Keratinocyte (primary cell): ENCODE results near the gene HIGD1B. TPM values are rescaled to one million over a fixed set of nuclear protein-coding genes. Genes with fewer than 3 reads are reported as not detected.

ENCODE experiments used
- DNase-seq: peaks from one replicate; pipeline ENCODE4 v3.0.0-alpha.2; 2011; ENCODE audit warnings: low read depth, missing footprints, low spot score
- FAIRE-seq: peaks from 2 replicates; lab custom pipeline; 2011; peaks lifted over from hg19 to GRCh38; lab: Jason Lieb, UNC
- H2AFZ ChIP-seq: 2 replicates; pipeline ENCODE4 v1.6.0; 2012; ENCODE audit warnings: low read length, control low read depth, inconsistent platforms; ENCODE audit not compliant: control insufficient read depth
- H3K27ac ChIP-seq: 2 replicates; pipeline ENCODE4 v1.5.1; 2011; ENCODE audit warnings: low read length; ENCODE audit not compliant: control insufficient read depth, insufficient read depth
- H3K27me3 ChIP-seq: 3 replicates; pipeline ENCODE4 v1.6.0; 2011; ENCODE audit warnings: low read length; ENCODE audit not compliant: control insufficient read depth, insufficient read depth; ENCODE audit errors: extremely low read depth
- H3K36me3 ChIP-seq, 2 experiments: 2 replicates in 1 of 2; 3 replicates in 1 of 2; pipeline ENCODE4 v1.5.1; 2011; ENCODE audit warnings: low read length in 2 of 2, mild to moderate bottlenecking in 1 of 2; ENCODE audit not compliant: control insufficient read depth in 2 of 2, insufficient read depth in 2 of 2; ENCODE audit errors: extremely low read depth in 1 of 2
- H3K4me1 ChIP-seq: 3 replicates; pipeline ENCODE4 v1.5.1; 2011; ENCODE audit warnings: low read length; ENCODE audit not compliant: control insufficient read depth, insufficient read depth; ENCODE audit errors: extremely low read depth
- H3K4me2 ChIP-seq: 3 replicates; pipeline ENCODE4 v1.6.0; 2011; ENCODE audit warnings: low read depth, low read length; ENCODE audit not compliant: control insufficient read depth, insufficient read depth; ENCODE audit errors: extremely low read depth
- H3K4me3 ChIP-seq, 3 experiments: fragments of 200-600 bp in 1 of 3; sonication (generic) in 1 of 3; 2 replicates in 2 of 3; 3 replicates in 1 of 3; pipeline ENCODE4 v1.5.1; 2011 to 2016; ENCODE audit warnings: low read length in 3 of 3, mild to moderate bottlenecking in 3 of 3, control low read depth in 2 of 3, inconsistent platforms in 1 of 3, low read depth in 1 of 3, mixed read lengths in 1 of 3, mixed run types in 1 of 3, moderate library complexity in 1 of 3; ENCODE audit not compliant: control insufficient read depth in 2 of 3, insufficient read depth in 2 of 3; ENCODE audit errors: extremely low read depth in 1 of 3
- H3K79me2 ChIP-seq: 2 replicates; pipeline ENCODE4 v1.6.0; 2012; ENCODE audit warnings: low read length; ENCODE audit not compliant: control insufficient read depth, insufficient read depth
- H3K9ac ChIP-seq: 3 replicates; pipeline ENCODE4 v1.6.0; 2011; ENCODE audit warnings: low read length; ENCODE audit not compliant: control insufficient read depth, insufficient read depth; ENCODE audit errors: extremely low read depth
- H3K9me1 ChIP-seq: 3 replicates; pipeline ENCODE4 v1.6.0; 2011; ENCODE audit warnings: low read length; ENCODE audit not compliant: control insufficient read depth, insufficient read depth; ENCODE audit errors: extremely low read depth
- H3K9me3 ChIP-seq: 2 replicates; pipeline ENCODE4 v1.5.1; 2012; ENCODE audit warnings: low read depth, low read length; ENCODE audit not compliant: control insufficient read depth
- H4K20me1 ChIP-seq: 3 replicates; pipeline ENCODE4 v1.6.0; 2011; ENCODE audit warnings: low read length; ENCODE audit not compliant: control insufficient read depth, insufficient read depth; ENCODE audit errors: extremely low read depth
- CTCF ChIP-seq, 3 experiments: IDR thresholded peaks in 1 of 3; conservative IDR thresholded peaks in 1 of 3; optimal IDR thresholded peaks in 1 of 3; 2 replicates in 2 of 3; 3 replicates in 1 of 3; pipeline versions ENCODE3 to v1.5.1; 2011; ENCODE audit warnings: low read length in 3 of 3, mild to moderate bottlenecking in 3 of 3, moderate library complexity in 2 of 3, control low read depth in 1 of 3, inconsistent platforms in 1 of 3; ENCODE audit not compliant: insufficient read depth in 2 of 3; ENCODE audit errors: extremely low read depth in 1 of 3
- EZH2 ChIP-seq: IDR thresholded peaks from one replicate; pipeline ENCODE4 v1.6.1; 2012; ENCODE audit warnings: inconsistent platforms, mild to moderate bottlenecking, low read length, moderate library complexity
- dilution Hi-C: fragments of 300-500 bp; cut with MboI; formaldehyde crosslinking; loops from one replicate; pipeline ENCODE4 v1.7.0; 2020; ENCODE audit warnings: low sequenced_read_pairs; ENCODE audit not compliant: extremely low pct_ligation_motif_present
- polyA plus RNA-seq, 5 experiments: library from polyadenylated mRNA; depleted of rRNA in 3 of 5; stranded (reverse) in 3 of 5; stranded (forward) in 1 of 5; unstranded in 1 of 5; fragments of >200 nt; gene quantifications; 1 replicate in 1 of 5; 2 replicates in 3 of 5; 3 replicates in 1 of 5; pipeline versions ENCODE4 v1.2.1 to v1.2.3, GENCODE V29; 2011 to 2012; ENCODE audit warnings: missing spikeins in 2 of 5, low read depth in 1 of 5, low replicate concordance in 1 of 5

The HIGD1B gene
- polyA plus RNA-seq, 1 donor (not counting 4 experiments of a cell fraction or from before 2014, with no cell fraction given): not detected

GRCh38 chr17:44848961-44849489 is 1.3 kb downstream of the HIGD1B start:
- no peak for DNase-seq
- H3K9me1 ChIP-seq: no peaks in the 10 kb centered on the region
- H2AFZ ChIP-seq: no peak overlapping the region
- no peak overlapping the region for H3K9ac ChIP-seq
- no peaks in the 10 kb centered on the region for H3K9me3 ChIP-seq
- H3K4me2 ChIP-seq: no peak overlapping the region
- dilution Hi-C loops: no loop called here
- H3K4me3 ChIP-seq: no peak overlapping the region
- H3K27me3 ChIP-seq: no peaks in the 10 kb centered on the region
- no peaks in the 10 kb centered on the region for H3K4me1 ChIP-seq
- peaks cover 24 to 25% of the 10 kb centered on the region in 2 experiments for H3K36me3 ChIP-seq
- H3K27ac ChIP-seq: no peak overlapping the region
- no peaks in the 10 kb centered on the region for H4K20me1 ChIP-seq
- FAIRE-seq: no peak
- TF ChIP-seq CTCF (optimal IDR thresholded peaks at IDR 0.05 in 1 of 3, IDR thresholded peaks at IDR 0.05 in 1 of 3, conservative IDR thresholded peaks at IDR 0.05 in 1 of 3; ENCODE audit: extremely low read depth in 1 of 3, insufficient read depth in 2 of 3, low read length in 3 of 3) (no peak), EZH2 (no peak)
- no peaks in the 10 kb centered on the region for H3K79me2 ChIP-seq

- Histone ChIP-seq H3K27ac (no peak overlapping the region), H3K4me3 (no peak overlapping the region), H2AFZ (no peak overlapping the region), H3K4me2 (no peak overlapping the region), H3K9me3 (no peaks in the 10 kb centered on the region), H3K79me2 (no peaks in the 10 kb centered on the region), H4K20me1 (no peaks in the 10 kb centered on the region), H3K9me1 (no peaks in the 10 kb centered on the region), H3K4me1 (no peaks in the 10 kb centered on the region), H3K36me3 (peaks cover 34% of the 10 kb centered on the region in 2 experiments), H3K9ac (no peak overlapping the region), H3K27me3 (no peaks in the 10 kb centered on the region)
- TF ChIP-seq CTCF (optimal IDR thresholded peaks at IDR 0.05 in 1 of 3, IDR thresholded peaks at IDR 0.05 in 1 of 3, conservative IDR thresholded peaks at IDR 0.05 in 1 of 3; ENCODE audit: extremely low read depth in 1 of 3, insufficient read depth in 2 of 3, low read length in 3 of 3): no peak
- TF ChIP-seq EZH2: no peak
- FAIRE-seq (no peak), DNase-seq (no peak)
- dilution Hi-C loops: no loop called here
Observed at GRCh38 chr17:44850025-44850424, 2.3 kb downstream of the HIGD1B start.
